GM19328 (cell line): ENCODE measurements around the gene CCDC188.

Experiments used
- ATAC-seq: cut with Tn5 transposase; IDR thresholded peaks from one replicate; pipeline ENCODE4 v1.9.1; 2021; ENCODE audit warnings: mild to moderate bottlenecking, moderate library complexity; ENCODE audit not compliant: unreplicated experiment

Gene CCDC188

DNA sequence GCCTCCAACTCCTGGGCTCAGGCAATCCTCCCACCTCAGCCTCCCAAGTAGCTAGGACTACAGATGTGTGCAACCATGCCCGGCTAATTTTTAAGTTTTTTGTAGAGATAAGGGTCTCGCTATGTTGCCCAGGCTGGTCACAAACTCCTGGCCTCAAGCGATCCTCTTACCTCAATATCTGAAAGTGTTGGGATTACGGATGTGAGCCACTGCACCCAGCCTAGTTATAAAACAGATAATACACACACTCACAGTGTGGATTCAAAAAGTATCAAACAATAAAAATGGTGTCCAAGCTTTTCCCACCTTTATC lies 377 bp upstream of the CCDC188 start:
- no peak for ATAC-seq

DNA sequence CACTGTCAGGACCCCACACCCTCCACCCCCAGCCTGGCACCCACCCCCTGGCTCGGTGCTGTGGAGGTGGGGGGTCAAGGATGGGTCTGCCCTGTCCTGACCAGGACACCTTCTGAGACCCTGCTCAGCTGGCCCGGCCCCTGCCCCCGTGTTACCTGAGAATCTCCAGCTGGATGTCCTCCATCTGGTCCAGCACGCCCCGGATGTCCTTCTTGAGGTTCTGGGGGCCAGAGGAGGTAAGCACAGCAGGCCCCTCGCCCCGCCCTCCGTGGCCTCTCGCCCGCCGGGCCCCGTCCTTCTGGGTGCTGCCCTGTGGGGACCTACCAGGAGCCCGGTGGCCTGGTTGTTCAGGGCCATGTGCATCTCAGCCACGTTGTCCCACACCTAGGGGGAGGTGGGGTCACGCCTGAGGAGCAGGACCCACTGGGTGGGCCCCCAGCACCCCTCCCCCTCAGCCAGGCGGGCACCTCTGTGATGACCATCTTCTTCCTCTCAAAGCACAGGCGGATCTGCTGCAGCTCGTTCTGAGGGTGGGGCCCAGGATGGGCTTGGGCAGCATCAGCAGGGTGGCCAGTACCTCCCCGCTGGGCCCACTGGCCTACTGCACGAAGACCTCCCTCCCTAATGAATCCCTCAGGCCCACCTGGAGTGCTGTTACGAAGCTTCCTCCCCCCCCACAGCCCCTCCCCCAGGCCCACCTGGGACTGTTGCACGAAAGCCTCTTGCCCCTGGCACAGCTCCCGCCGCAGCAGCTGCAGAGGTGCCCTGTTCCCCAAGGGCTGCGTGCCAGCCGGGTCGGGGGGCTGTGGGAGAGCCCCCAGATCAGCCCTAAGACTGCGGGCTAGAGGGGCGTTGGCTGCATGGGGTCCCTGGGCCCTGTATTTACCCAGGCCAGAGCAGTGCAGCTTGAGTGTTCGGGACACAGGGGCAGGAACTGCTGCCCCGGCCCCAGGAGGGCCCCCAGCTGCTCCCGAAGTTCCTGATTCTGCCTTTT lies 1.3 kb downstream of the CCDC188 start:
- no peak for ATAC-seq

DNA sequence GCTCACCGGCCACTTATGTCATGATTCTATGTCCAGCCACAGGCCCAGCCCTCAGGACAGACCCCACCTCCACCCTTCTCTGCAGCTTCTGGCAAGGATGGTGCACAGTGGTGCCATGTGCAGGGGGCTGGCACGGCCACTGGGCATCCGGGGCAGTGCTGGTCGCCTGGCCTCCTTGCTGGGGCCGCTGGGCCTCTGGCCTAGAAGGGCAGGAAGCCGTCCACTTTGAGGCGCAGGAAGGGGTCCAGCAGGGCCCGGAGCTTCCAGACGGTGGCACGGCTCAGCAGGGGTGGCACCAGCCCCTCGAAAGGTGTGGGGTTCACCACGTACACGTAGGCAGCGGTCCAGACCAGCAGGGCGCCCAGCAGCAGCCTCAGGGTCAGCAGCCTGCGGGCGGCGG lies 2.4 kb downstream of the CCDC188 start:
- ATAC-seq = no peak

DNA sequence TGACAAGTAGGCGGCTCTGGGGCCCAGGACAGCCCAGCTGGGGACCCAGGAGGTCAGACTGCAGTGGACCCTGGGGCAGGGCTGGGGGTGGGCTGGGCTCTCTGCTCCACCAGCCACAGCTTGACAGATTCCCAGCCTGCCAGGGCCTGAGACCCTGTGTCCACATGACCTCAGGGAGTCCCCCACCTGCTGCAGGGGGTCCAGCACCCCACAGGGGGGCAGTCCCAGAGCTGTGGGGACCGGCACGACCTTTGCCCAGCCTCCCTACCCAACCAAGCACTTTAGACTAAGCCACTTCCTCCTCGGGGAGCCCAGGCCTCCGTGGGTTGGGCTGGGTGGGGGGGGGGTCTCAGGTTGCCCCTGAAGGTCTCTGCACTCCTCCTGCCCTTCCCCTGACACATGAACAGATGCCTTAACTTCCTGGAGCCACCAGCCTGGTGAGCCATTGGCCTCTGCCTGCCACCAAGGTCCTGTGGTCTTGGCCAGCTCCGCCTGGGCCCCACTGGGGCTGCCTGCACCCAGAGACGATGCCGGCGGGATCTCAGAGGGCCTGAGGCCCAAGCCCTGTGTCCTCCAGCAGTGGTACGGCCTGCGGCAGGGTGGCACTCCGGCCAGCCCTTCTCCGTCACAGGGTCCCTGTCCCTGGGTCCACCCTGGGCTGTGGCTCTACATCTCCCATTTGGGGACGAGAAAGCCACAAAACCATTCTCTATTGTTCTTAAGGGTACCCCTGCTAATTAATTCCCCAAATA lies 3.4 kb downstream of the CCDC188 start:
- no peak for ATAC-seq

DNA sequence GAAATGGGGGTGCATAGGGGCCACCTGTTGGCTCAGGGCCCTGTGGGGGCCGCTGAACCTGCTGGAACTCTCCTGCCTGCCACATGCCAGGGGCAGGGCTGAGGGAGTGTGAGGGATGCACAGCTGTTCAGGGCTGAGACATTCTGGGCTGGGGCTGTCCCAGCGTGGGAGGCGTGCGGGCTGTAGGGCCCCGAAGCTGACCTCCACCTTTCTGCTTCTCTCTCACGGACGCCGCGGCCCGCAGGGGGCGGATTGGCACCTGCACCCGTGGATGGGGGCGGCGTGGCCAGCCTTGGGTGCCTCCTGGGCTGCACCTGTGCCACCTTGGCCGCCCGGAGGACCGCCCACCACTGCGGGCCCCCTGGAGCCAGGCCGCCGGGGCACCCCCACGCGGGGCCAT lies 4.1 kb downstream of the CCDC188 start:
- ATAC-seq = no peak

DNA sequence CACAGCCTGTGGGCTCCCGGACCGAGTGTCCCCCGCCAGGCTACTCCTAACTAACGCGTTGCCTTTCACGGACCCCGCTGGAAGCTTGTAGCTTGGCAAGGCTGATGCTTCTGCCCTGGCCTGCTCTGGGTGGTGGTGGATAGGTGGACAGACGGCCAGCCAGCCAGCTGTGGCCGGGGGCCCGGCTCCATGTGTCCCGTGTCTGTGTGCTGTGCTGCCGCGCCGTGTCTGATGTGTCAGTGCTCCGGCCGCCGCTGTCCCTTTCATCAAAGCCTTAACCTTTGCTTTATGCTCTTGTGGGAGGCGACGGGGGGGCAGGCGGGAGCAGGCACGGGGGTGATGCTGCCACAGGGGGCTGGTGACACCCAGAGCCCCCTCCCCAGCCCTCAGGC lies 5.0 kb downstream of the CCDC188 start:
- ATAC-seq = no peak

DNA sequence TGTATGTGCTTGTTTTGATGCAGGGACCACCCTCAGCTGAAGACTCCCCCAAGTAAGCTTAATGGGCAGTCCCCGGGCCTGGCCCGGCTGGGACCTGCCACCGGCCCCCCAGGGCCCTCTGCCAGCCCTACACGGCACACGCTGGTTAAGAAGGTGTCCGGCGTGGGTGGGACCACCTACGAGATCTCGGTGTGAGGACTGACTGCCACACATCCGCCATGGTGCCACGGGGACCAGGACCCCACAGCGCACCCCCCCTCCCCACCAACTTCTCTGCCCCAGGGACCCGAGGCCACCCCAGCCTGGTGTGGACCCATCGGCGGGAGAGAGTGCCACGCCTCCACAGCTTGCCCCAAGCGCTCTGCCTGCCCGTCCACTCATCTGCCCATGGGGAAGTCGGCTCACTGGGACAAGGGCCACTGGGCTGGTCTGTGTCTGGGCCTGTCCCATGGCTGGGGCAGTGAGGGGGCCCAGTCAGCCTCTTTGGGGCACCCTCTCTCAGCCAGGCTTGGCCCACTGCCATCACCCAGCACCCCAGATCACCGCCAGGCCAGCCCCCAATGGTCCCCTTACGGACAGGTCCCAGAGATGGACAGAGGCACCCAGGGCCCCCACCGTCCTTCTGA lies 5.5 kb downstream of the CCDC188 start:
- ATAC-seq = no peak

DNA sequence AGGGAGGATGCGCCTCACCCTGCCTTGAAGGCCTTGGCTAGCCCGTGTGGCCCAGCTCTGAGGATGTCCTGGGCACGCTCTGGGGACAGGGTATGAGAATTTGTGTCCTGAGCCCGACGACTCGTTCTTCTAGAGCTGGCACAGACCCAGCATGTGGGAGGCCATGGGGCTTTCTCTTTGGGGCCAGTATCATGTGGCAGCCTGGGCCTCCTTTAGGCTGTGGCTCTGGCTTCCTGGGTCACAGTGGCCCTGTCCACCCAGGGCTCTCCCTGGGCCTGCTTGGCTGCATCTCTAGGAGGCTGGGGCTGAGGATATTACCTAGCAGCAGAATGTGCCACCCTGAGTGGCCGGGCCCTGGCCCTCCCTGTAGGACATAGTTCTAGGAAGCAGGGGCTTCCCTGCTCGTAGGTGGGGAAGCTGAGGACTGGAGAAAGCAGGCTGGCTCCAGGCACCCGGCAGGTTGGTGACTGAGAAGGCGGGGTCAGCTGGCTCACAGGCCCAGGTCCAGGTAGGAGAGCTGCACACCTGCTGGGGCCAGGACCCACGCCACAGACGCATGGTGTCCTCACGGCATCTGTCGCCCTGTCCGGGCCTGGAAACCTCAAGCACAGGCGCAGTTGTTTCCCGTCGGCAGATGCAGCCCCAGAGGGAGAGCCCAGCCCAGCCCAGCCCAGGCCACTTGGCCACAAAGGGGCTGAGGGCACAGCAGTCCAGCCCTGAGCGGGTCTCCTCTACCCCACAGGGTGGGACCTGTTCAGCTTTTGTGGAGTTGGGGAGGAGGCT lies 6.8 kb downstream of the CCDC188 start:
- ATAC-seq = no peak

DNA sequence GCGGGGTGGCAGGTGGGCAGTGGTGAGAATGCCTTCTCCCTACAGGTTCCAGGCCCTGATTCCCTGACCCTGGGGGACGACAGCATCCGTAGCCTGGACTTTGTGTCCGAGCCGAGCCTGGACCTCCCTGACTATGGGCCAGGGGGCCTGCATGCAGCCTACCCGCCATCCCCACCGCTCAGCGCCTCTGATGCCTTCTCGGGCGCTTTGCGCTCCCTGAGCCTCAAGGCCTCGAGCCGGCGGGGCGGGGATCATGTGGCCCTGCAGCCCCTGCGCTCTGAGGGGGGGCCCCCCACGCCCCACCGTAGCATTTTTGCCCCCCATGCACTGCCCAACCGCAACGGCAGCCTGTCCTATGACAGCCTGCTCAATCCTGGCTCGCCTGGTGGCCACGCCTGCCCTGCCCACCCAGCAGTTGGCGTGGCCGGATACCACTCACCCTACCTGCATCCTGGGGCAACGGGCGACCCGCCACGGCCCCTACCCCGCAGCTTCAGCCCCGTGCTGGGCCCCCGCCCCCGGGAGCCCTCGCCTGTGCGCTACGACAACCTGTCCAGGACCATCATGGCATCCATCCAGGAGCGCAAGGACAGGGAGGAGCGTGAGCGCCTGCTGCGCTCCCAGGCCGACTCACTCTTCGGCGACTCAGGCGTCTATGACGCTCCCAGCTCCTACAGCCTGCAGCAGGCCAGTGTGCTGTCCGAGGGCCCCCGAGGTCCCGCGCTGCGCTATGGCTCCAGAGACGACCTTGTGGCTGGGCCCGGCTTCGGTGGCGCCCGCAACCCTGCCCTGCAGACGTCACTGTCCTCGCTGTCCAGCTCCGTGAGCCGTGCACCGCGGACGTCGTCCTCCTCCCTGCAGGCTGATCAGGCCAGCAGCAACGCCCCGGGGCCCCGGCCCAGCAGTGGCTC lies 7.9 kb downstream of the CCDC188 start:
- no peak for ATAC-seq

DNA sequence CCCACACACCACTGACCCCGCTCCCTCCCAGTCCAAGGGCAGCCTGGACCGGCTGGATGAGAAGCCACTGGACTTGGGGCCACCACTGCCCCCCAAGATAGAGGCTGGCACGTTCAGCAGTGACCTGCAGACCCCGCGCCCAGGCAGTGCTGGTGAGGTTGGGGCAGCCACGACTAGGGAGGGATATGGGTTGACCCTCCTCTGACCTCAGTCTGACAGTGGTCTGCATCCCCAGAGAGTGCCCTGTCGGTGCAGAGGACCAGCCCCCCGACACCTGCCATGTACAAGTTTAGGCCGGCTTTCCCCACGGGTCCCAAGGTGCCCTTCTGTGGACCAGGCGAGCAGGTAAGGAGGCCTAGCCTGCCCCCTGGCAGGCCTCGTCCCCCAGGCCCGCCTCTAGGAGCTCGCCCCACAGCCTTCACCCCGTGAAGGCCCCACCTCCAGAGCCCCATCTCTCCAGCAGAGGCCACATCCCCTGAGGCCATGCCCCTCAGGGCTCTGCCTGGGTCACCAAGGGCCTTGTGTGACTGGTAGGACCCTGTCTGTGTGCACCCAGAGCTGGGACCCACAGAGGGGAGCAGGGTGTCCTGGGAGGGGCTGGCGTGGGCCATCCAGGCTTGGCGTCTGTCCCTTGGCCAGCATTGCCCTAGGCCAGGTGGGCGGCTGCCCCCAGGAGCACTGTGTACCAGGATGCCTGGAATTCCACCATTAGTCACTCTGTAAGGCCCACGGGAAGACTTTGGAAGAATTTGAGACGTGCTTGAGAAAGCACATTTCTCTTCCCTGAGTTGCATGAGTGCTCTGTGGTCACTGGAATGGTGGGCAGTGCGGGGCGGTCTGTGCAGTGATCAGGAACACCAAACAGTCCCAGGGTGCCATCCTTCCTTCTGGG lies 9.4 kb downstream of the CCDC188 start:
- no peak for ATAC-seq

DNA sequence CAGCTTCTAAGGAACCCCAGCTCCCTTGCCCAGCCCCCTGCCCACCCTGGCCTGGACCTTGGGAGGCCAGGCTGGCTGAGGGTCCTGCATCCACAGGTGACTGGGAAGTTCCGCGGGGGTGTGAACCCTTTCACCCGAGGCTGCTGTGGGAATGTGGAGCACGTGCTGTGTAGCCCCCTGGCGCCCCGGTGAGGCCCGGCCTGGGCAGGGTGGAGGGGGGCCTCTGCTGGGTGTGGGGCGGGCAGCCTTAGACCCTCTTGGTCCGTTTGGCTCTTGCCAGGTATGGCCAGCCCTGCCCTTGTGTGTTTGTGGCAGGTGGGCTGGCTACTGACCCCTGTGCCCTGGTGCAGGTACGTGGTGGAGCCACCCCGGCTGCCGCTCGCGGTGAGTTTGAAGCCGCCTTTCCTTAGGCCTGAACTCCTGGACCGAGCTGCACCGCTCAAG lies 10.3 kb downstream of the CCDC188 start:
- ATAC-seq = no peak

DNA sequence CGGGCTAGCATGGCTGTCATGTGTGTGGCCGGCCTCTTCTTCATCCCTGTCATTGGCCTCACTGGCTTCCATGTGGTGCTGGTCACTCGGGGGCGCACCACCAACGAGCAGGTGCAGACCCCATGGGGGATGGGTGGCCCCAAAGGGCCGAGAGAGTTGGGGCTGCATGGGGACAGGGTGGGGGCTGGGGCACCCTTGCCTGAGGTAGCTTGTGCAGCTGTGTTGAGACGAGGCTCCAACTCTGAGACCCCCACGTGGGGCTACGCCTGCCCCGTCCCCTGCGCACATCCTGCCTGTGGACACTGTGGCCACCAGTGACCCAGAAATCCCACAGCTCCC lies 10.8 kb downstream of the CCDC188 start:
- ATAC-seq = no peak

DNA sequence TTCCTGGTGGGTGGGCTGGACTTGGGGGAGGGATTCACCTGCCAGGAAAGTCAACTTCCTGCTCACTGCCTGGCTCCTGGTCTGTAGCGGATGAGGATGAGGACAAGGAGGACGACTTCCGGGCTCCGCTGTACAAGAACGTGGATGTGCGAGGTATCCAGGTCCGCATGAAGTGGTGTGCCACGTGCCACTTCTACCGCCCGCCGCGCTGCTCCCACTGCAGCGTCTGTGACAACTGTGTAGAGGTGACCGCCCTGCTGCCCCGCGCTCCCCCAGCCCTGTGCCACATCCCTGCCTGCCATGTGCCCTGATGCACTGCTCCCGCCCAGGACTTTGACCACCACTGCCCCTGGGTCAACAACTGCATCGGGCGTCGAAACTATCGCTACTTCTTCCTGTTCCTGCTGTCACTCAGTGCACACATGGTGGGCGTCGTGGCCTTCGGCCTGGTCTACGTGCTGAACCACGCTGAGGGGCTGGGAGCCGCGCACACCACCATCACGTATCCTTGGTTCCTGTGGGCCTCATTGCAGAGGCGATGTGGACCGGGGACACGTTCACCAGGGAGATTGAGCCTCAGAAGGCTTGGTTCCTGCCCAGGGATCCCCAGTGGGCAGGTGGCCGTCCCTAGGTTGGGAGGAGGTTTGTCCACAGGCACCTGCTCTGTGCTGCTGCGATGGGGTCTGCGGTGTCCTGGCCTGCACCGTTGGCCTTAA lies 11.3 kb downstream of the CCDC188 start:
- no peak for ATAC-seq

DNA sequence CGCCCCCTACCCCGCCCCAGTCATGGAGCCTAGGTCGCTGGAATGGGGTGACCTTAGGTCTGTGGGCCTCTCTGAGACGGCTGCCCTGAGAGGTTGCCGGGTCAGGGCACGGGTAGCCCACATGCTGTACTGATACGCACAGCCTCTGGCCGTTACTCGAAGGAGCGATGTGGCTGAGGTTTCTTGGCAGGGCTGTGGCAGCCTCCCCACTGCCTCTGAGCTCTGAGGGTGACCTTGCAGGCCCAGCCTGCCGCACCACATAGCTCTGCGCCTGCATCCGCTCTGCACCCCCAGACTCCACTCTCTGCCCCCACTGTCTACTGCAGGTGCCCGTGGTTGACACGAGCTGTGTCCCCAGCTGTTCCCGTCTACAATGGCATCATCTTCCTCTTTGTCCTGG lies 12.0 kb downstream of the CCDC188 start:
- ATAC-seq = no peak

DNA sequence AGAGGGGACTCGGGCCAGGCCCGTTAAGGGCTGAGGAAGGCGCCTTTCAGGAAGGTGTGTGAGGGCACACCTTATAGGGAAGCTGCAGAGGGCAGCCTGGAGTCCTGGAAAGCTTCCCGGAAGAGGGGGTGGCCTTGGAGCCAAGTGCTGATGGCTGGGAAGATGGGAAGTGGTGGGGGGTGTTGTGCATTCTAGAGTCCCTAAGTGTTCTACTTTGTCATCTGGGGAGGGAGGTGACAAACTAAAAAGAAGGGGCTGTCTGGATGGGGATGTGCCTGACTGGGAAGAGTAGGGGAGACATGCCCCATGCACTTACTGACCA lies 12.5 kb downstream of the CCDC188 start:
- no peak for ATAC-seq

DNA sequence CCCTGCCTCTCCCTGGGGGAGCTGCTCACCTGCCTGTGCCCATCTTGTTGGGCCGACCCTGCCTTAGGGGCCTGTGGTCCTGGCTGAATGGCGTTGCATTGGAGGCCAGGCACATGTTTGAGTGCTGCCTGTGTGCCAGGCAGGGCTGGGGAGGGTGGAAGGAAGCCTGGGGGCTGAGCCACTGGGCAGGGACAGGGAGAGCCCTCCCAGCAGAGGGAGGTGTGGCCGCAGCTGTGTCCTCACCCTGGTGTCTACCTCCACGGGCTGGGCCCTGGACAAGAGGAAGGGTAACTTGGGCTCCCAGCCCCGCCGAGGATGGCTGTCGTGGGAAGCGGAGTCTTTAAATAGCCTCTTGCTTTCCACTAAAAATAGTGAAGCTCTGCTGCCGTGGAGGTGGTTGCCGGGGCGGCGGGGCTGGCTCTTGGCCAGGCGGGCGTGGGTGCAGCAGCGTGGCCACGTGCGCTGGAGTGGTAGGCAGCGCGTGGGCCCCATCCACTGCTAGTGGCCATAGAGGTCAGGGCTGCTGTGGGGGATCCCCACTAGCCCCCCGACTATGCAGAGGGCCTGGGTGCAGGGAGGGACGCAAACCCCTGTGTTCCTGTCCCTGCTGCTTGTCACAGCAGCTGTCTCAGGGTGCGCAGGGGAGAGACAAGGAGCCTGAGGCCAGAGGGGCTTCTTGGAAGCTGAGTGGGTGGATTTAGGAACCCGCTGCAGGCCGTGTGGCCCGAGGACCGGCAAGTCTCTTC lies 13.0 kb downstream of the CCDC188 start:
- ATAC-seq = no peak

DNA sequence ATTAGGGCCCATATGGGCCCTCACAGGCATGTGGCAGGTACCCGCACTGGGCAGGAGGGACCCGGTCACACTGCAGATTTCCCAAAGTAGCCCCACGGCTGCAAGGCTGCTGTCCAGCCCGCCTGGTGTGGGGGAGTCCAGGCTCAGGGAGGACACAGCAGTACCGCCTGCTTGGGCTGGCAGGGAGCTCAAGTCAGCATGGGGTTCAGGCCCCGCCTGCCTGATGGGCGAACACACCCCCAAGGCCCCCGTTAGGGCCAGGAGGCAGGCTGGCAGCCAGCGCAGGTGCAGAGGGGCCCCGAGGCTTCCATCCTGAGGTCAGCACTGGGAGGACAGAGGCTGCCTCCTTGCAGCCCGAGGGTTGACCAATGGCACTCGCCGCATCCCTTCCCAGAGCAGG lies 13.7 kb downstream of the CCDC188 start:
- ATAC-seq = no peak

DNA sequence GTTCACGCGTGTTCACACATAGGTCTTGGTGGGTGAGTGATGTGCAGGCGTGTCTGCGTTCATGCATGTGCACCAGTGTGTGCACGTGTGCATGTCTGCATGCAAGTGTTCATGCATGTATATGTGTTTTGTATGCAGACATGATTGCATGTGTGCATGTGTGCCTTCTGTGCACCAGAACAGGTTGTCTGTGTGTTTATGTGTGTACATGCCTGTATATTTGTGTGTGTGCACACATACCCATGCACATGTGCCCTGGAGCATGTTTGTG lies 14.3 kb downstream of the CCDC188 start:
- ATAC-seq = no peak
